ENCODE measurements around the gene FBXL17.

- TF ChIP-seq GATA3 (IDR thresholded peaks at IDR 0.05; ENCODE audit: borderline replicate concordance): no peak
- no peak for TF ChIP-seq CTCF (IDR thresholded peaks at IDR 0.05)
- TF ChIP-seq POLR2A (IDR thresholded peaks at IDR 0.05; ENCODE audit: low read length): no peak
- TF ChIP-seq SMC3 (IDR thresholded peaks at IDR 0.05): no peak
- TF ChIP-seq FOSL2 (IDR thresholded peaks at IDR 0.05): no peak
- TF ChIP-seq FOSL2 (CRISPR knock-in tag; IDR thresholded peaks at IDR 0.05): no peak
- no peak for TF ChIP-seq HOXB13 (CRISPR knock-in tag; IDR thresholded peaks at IDR 0.05; ENCODE audit: low read depth)
- no peak for TF ChIP-seq EP300 (IDR thresholded peaks at IDR 0.05)
- no peak for TF ChIP-seq ELK1 (IDR thresholded peaks at IDR 0.05; ENCODE audit: low read depth, low read length)
- no peak for TF ChIP-seq CBX8 (IDR thresholded peaks at IDR 0.05)
- TF ChIP-seq MAZ (IDR thresholded peaks at IDR 0.05; ENCODE audit: borderline replicate concordance, low read depth, low read length): no peak
Measured at GRCh38 chr5:108255468-108255867, 126.4 kb downstream of the FBXL17 start.

All from A549 (cell line).